Transverse colon (tissue), 3 donors: Measurements from ENCODE around the gene MUL1.

Source experiments
- CTCF ChIP-seq, 5 experiments: fragments of 200-600 bp in 3 of 5; fragments of 450-650 bp in 2 of 5; sonication (generic) in 3 of 5; IDR thresholded peaks; 1 replicate in 2 of 5; 2 replicates in 3 of 5; pipeline ENCODE4 v1.5.1; 2016 to 2017; ENCODE audit warnings: antibody characterized with exemption in 5 of 5, inconsistent platforms in 3 of 5, mild to moderate bottlenecking in 2 of 5, moderate library complexity in 1 of 5
- POLR2A ChIP-seq: fragments of 450-650 bp; IDR thresholded peaks from one replicate; pipeline ENCODE4 v1.6.1; 2016; ENCODE audit warnings: antibody characterized with exemption, mild to moderate bottlenecking, moderate library complexity

DNA sequence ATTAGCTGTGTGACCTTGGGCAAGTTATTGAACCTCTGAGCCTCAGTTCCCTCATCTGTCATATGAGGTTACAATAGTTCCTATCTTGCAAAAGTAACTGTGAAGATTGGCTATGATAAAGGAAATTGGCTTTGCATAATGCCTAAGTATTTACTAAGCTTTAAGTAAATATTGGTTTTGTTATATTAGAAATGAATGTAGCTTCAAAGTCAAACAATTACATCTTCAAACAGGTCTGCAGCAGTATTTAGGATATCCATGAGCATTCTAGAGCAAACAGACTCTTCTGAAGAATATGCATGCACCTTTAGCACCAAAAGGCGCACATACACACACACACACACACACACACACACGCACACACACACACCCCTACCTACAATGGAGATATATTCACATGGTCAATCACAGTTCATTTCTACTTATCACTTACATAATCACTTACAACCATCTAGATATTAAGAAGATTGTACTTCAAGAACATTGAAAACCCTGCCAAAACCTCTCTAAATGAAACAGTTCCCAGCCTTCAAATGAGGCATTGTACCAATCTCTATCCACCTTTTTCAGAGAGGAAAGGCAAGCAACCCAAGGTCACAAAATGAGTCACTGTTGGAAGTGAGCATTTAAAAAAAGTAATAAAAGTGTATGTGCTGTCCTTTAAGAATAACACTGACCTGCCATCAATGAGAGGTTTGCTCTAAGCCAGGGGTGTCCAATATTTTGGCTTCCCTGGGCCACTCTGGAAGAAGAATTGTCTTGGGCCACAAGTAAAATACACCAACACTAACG lies 31.0 kb upstream of the MUL1 start:
- TF ChIP-seq POLR2A, result no peak
- no peak for TF ChIP-seq CTCF (IDR thresholded peaks at IDR 0.05)
